Measurements from ENCODE around the gene DALRD3. TPM values are rescaled to one million over a fixed set of nuclear protein-coding genes. Genes with fewer than 3 reads are reported as not detected.

The DALRD3 gene
- total and polyA plus RNA-seq, 2 of the 8 experiments (the other 6 are each of a cell fraction or from before 2014, with no cell fraction given), result 30.4 to 86.5 TPM

- TF ChIP-seq PHF8 (conservative IDR thresholded peaks at IDR 0.05; ENCODE audit: low read depth, low read length) (peak; percentile 95), POLR2A (IDR thresholded peaks at IDR 0.05; ENCODE audit: control extremely low read depth in 1 of 2, low read depth in 2 of 2, low read length in 2 of 2) (peak in 1 of 2 experiments; percentile 95; a peak in 2 of 3 replicates), MAX (IDR thresholded peaks at IDR 0.05) (peak; percentile 83), KDM5A (IDR thresholded peaks at IDR 0.05; ENCODE audit: low read length) (no peak), SIN3A (conservative IDR thresholded peaks at IDR 0.05 in 1 of 2, IDR thresholded peaks at IDR 0.05 in 1 of 2; ENCODE audit: low read depth in 1 of 2, low read length in 2 of 2) (peak in 1 of 2 experiments; percentile 51; a peak in 2 of 4 replicates), SRF (IDR thresholded peaks at IDR 0.05; ENCODE audit: low read depth, low read length) (no peak), CBX8 (IDR thresholded peaks at IDR 0.05; ENCODE audit: borderline replicate concordance, low read depth, low read length) (no peak), BACH1 (IDR thresholded peaks at IDR 0.05; ENCODE audit: low read length) (no peak), SP2 (IDR thresholded peaks at IDR 0.05; ENCODE audit: low read length) (peak; percentile 54; the same call in 1 of the 2 replicates), HDAC6 (IDR thresholded peaks at IDR 0.05; ENCODE audit: low read depth, low read length) (no peak), EZH2 (IDR thresholded peaks at IDR 0.05; ENCODE audit: low read depth, low read length, severe bottlenecking) (no peak), TBP (IDR thresholded peaks at IDR 0.05; ENCODE audit: low read depth, low read length) (peak; percentile 88), SP4 (IDR thresholded peaks at IDR 0.05; ENCODE audit: low read length) (peak; percentile 91), ATF2 (IDR thresholded peaks at IDR 0.05; ENCODE audit: low read length) (peak; percentile 93), SP1 (IDR thresholded peaks at IDR 0.05; ENCODE audit: low read depth, low read length) (peak; percentile 94), KDM1A (IDR thresholded peaks at IDR 0.05; ENCODE audit: borderline replicate concordance, low read length) (no peak)
These were observed 11.2 kb downstream of the DALRD3 start, which contains the start of gene WDR6 (continued) for GRCh38 chr3:49007068-49007770.
